IMR-90 (cell line): ENCODE results near the gene GPAT3. TPM values are rescaled to one million over a fixed set of nuclear protein-coding genes. Genes with fewer than 3 reads are reported as not detected.

Experiments
- ATAC-seq: fragments of 200-7000 bp; cut with Tn5 transposase; 2 replicates; pipeline ENCODE4 v1.9.1; 2020; ENCODE audit warnings: low read depth, mild to moderate bottlenecking, moderate library complexity
- BruUV-seq: library from RNA; stranded (reverse); fragments of 400-500 nt; replicated peaks from 2 replicates; lab custom pipeline; 2021; lab: Mats Ljungman, UMichigan
- CTCF ChIA-PET: fragments of 300-600 bp; formaldehyde crosslinking; extraction: SDS; loops from one replicate; lab custom pipeline; 2021; ENCODE audit warnings: antibody characterized with exemption; lab: Yijun Ruan, JAX
- POLR2A ChIA-PET: fragments of 300-600 bp; sonication (Branson Sonifier 250); formaldehyde crosslinking; loops from one replicate; lab custom pipeline; 2022; ENCODE audit warnings: antibody characterized with exemption; ENCODE audit not compliant: unreplicated experiment; lab: Charles Lee
- DNase-seq: peaks from one replicate; pipeline ENCODE4 v3.0.0; 2013
- H2AFZ ChIP-seq: replicated peaks from 2 replicates; pipeline ENCODE3; 2013; ENCODE audit warnings: low read length, mild to moderate bottlenecking; ENCODE audit not compliant: poor library complexity
- H2AK5ac ChIP-seq: 2 replicates; pipeline ENCODE4 v1.6.1; 2013; ENCODE audit warnings: low read depth, low read length, inconsistent platforms
- H2AK9ac ChIP-seq: replicated peaks from 2 replicates; pipeline ENCODE3; 2013; ENCODE audit warnings: mild to moderate bottlenecking, low read depth, low read length, moderate library complexity; ENCODE audit not compliant: poor library complexity
- H2BK120ac ChIP-seq: 2 replicates; pipeline ENCODE4 v1.6.1; 2013; ENCODE audit warnings: low read depth, low read length, inconsistent platforms
- H2BK15ac ChIP-seq: 3 replicates; pipeline ENCODE4 v1.6.1; 2013; ENCODE audit warnings: low read depth, low read length, inconsistent platforms
- H2BK20ac ChIP-seq: 2 replicates; pipeline ENCODE4 v1.6.1; 2013; ENCODE audit warnings: low read depth, mild to moderate bottlenecking, inconsistent platforms, low read length, moderate library complexity
- H2BK5ac ChIP-seq: 2 replicates; pipeline ENCODE4 v1.6.1; 2013; ENCODE audit warnings: mild to moderate bottlenecking, low read depth, low read length, inconsistent platforms; ENCODE audit not compliant: poor library complexity, severe bottlenecking
- H3K14ac ChIP-seq: replicated peaks from 2 replicates; pipeline ENCODE4 v1.6.1; 2013; ENCODE audit warnings: low read depth, low read length, inconsistent platforms
- H3K18ac ChIP-seq: 2 replicates; pipeline ENCODE4 v1.6.1; 2013; ENCODE audit warnings: low read depth, low read length, control low read depth
- H3K23ac ChIP-seq: 2 replicates; pipeline ENCODE4 v1.6.1; 2013; ENCODE audit warnings: low read depth, low read length, inconsistent platforms
- H3K27ac ChIP-seq: 2 replicates; pipeline ENCODE4 v1.5.1; 2013; ENCODE audit warnings: mild to moderate bottlenecking, control low read depth, low read length; ENCODE audit not compliant: insufficient read depth
- H3K27me3 ChIP-seq: 2 replicates; pipeline ENCODE4 v1.6.1; 2013; ENCODE audit warnings: low read length; ENCODE audit not compliant: control insufficient read depth, insufficient read depth
- H3K36me3 ChIP-seq: 2 replicates; pipeline ENCODE4 v1.6.1; 2013; ENCODE audit warnings: low read length, mixed read lengths; ENCODE audit not compliant: control insufficient read depth, insufficient read depth
- H3K4ac ChIP-seq: 2 replicates; pipeline ENCODE4 v1.6.1; 2013; ENCODE audit warnings: low read depth, low read length, inconsistent platforms
- H3K4me1 ChIP-seq: 2 replicates; pipeline ENCODE4 v1.6.1; 2013; ENCODE audit warnings: low read length, mixed read lengths; ENCODE audit not compliant: control insufficient read depth, insufficient read depth
- H3K4me2 ChIP-seq: 2 replicates; pipeline ENCODE4 v1.6.1; 2013; ENCODE audit warnings: low read depth, mild to moderate bottlenecking, control low read depth, low read length, moderate library complexity
- H3K4me3 ChIP-seq: 2 replicates; pipeline ENCODE4 v1.5.1; 2013; ENCODE audit warnings: low read depth, mild to moderate bottlenecking, control low read depth, low read length, moderate library complexity; ENCODE audit not compliant: insufficient read depth
- H3K56ac ChIP-seq: 2 replicates; pipeline ENCODE4 v1.6.1; 2013; ENCODE audit warnings: low read length, inconsistent platforms; ENCODE audit not compliant: insufficient read depth; ENCODE audit errors: extremely low read depth
- H3K79me1 ChIP-seq, 2 experiments: 2 replicates each; pipeline ENCODE4 v1.6.1; 2013; ENCODE audit warnings: low read length in 2 of 2, inconsistent platforms in 1 of 2, low read depth in 1 of 2
- H3K9ac ChIP-seq: 2 replicates; pipeline ENCODE4 v1.6.1; 2013; ENCODE audit warnings: low read depth, low read length, control low read depth
- H3K9me1 ChIP-seq: 2 replicates; pipeline ENCODE4 v1.6.1; 2013; ENCODE audit warnings: low read length, inconsistent platforms; ENCODE audit not compliant: insufficient read depth
- H3K9me3 ChIP-seq: 2 replicates; pipeline ENCODE4 v1.6.1; 2013; ENCODE audit warnings: low read length; ENCODE audit not compliant: control insufficient read depth, insufficient read depth
- H4K20me1 ChIP-seq: 2 replicates; pipeline ENCODE4 v1.6.1; 2013; ENCODE audit warnings: low read length, inconsistent platforms; ENCODE audit not compliant: insufficient read depth
- H4K5ac ChIP-seq: 2 replicates; pipeline ENCODE4 v1.6.1; 2013; ENCODE audit warnings: mild to moderate bottlenecking, low read depth, low read length, control low read depth
- H4K8ac ChIP-seq, 2 experiments: 2 replicates each; pipeline ENCODE4 v1.6.1; 2013; ENCODE audit warnings: low read depth in 2 of 2, low read length in 2 of 2, control low read depth in 1 of 2, inconsistent platforms in 1 of 2
- H4K91ac ChIP-seq: 2 replicates; pipeline ENCODE4 v1.6.1; 2013; ENCODE audit warnings: low read depth, low read length, inconsistent platforms; ENCODE audit not compliant: insufficient read depth
- BHLHE40 ChIP-seq: fragments of 150-350 bp; IDR thresholded peaks from 2 replicates; pipeline ENCODE4 v1.6.1; 2016; ENCODE audit warnings: mild to moderate bottlenecking, low read depth, low read length
- CEBPB ChIP-seq: IDR thresholded peaks from 2 replicates; pipeline ENCODE4 v1.6.1; 2012; ENCODE audit warnings: low read depth, low read length, improper control_type of control experiment
- CHD1 ChIP-seq: IDR thresholded peaks from 2 replicates; pipeline ENCODE4 v1.6.1; 2012; ENCODE audit warnings: low read depth, low read length, improper control_type of control experiment
- CTCF ChIP-seq: conservative IDR thresholded peaks from 2 replicates; pipeline ENCODE4 v1.5.1; 2012; ENCODE audit warnings: mild to moderate bottlenecking, low read depth, low read length, improper control_type of control experiment
- ELK1 ChIP-seq: fragments of 150-350 bp; IDR thresholded peaks from 2 replicates; pipeline ENCODE4 v1.6.1; 2016; ENCODE audit warnings: low read depth, mild to moderate bottlenecking, low read length, moderate library complexity, borderline replicate concordance
- FOS ChIP-seq: fragments of 150-350 bp; IDR thresholded peaks from 2 replicates; pipeline ENCODE4 v1.6.1; 2016; ENCODE audit warnings: low read depth, low read length
- MAFK ChIP-seq: IDR thresholded peaks from 2 replicates; pipeline ENCODE4 v1.6.1; 2012; ENCODE audit warnings: low read depth, low read length, improper control_type of control experiment
- MXI1 ChIP-seq: IDR thresholded peaks from 2 replicates; pipeline ENCODE4 v1.6.1; 2012; ENCODE audit warnings: low read depth, mild to moderate bottlenecking, low read length, moderate library complexity, borderline replicate concordance
- POLR2A ChIP-seq: IDR thresholded peaks from 2 replicates; pipeline ENCODE4 v1.6.1; 2012; ENCODE audit warnings: mild to moderate bottlenecking, low read depth, low read length
- RAD21 ChIP-seq: IDR thresholded peaks from 2 replicates; pipeline ENCODE4 v1.6.1; 2012; ENCODE audit warnings: low read length, improper control_type of control experiment
- RCOR1 ChIP-seq: IDR thresholded peaks from 2 replicates; pipeline ENCODE4 v1.6.1; 2012; ENCODE audit warnings: mild to moderate bottlenecking, low read length, improper control_type of control experiment; ENCODE audit not compliant: insufficient replicate concordance
- RFX5 ChIP-seq: IDR thresholded peaks from 2 replicates; pipeline ENCODE4 v1.8.0; 2012; ENCODE audit warnings: low read depth, mild to moderate bottlenecking, low read length, moderate library complexity
- USF2 ChIP-seq: fragments of 150-350 bp; IDR thresholded peaks from 2 replicates; pipeline ENCODE4 v1.6.1; 2017; ENCODE audit warnings: mild to moderate bottlenecking, antibody characterized with exemption, low read length, low read depth
- WGBS, 2 experiments: methylation state at CpG; one replicate each; pipeline versions ENCODE4 v1.1.5 to v1.1.7; 2013; ENCODE audit warnings: missing lambda C conversion rate in 2 of 2; ENCODE audit not compliant: insufficient read length in 1 of 2; ENCODE audit errors: extremely low coverage in 2 of 2; 5-methylcytosine and 5-hydroxymethylcytosine counted together
- dilution Hi-C: fragments of 300-500 bp; cut with HindIII; formaldehyde crosslinking; loops from one replicate; pipeline ENCODE4 v1.14.3; 2018; ENCODE audit warnings: low sequenced_read_pairs; ENCODE audit not compliant: unreplicated experiment
- in situ Hi-C: fragments of 300-500 bp; cut with MboI; formaldehyde crosslinking; loops from 3 replicates; pipeline ENCODE4 v1.14.3; 2019; ENCODE audit warnings: low sequenced_read_pairs, inconsistent platforms, mixed read lengths
- intact Hi-C: fragments of 100-400 bp; cut with micrococcal nuclease; formaldehyde crosslinking; loops from 2 replicates; pipeline ENCODE4 v1.10.0; 2022
- polyA plus RNA-seq, 3 experiments: library from polyadenylated mRNA; depleted of rRNA; stranded (reverse); fragments of >200 nt; gene quantifications; 2 replicates each; pipeline ENCODE4 v1.2.3, GENCODE V29; 2012; ENCODE audit warnings: low replicate concordance in 1 of 3
- total RNA-seq: library from RNA; depleted of rRNA; stranded (reverse); fragments of >200 nt; gene quantifications from 2 replicates; pipeline ENCODE4 v1.2.3, GENCODE V29; 2012

The GPAT3 gene
- total and polyA plus RNA-seq, 2 of the 4 experiments (the other 2 are of a cell fraction) = 1.3 to 2.9 TPM

- dilution Hi-C loops (no loop called here), in situ Hi-C loops (no loop called here), intact Hi-C loops (no loop called here)
- no peak overlapping the region for H3K4me3 ChIP-seq
- H2BK15ac ChIP-seq = no peak overlapping the region
- no TSS peak for BruUV-seq
- no peak overlapping the region for H2AK9ac ChIP-seq
- no peak for ATAC-seq
- no peak overlapping the region for H3K4me2 ChIP-seq
- H4K5ac ChIP-seq = no peak overlapping the region
- ChIA-PET CTCF (interaction anchor here (0.7 kb wide), 1 partner anchor 12 kb away, joined by 3 read pairs; no protein-coding TSS in a partner anchor), POLR2A (no interaction called here)
- no peak overlapping the region for H4K8ac ChIP-seq
- no peak overlapping the region for H3K4ac ChIP-seq
- no peak for DNase-seq
- H3K27me3 ChIP-seq = no peaks in the 10 kb centered on the region
- no peaks in the 10 kb centered on the region for H3K9me3 ChIP-seq
- H3K23ac ChIP-seq = no peak overlapping the region
- H2AFZ ChIP-seq = no peak overlapping the region
- no peaks in the 10 kb centered on the region for H4K20me1 ChIP-seq
- no peak overlapping the region for H3K27ac ChIP-seq
- no peak overlapping the region for H4K91ac ChIP-seq
- no peak overlapping the region for H3K18ac ChIP-seq
- H3K14ac ChIP-seq = no peak overlapping the region
- no peak overlapping the region for H2AK5ac ChIP-seq
- H3K56ac ChIP-seq = no peak overlapping the region
- H3K36me3 ChIP-seq = no peaks in the 10 kb centered on the region
- H2BK5ac ChIP-seq = no peak overlapping the region
- WGBS, 2 experiments = no CpG with 5 or more reads among the region's 3 CpGs
- no peak for TF ChIP-seq ELK1
- TF ChIP-seq CEBPB = no peak
- TF ChIP-seq CHD1 = no peak
- TF ChIP-seq CTCF = no peak
- TF ChIP-seq RFX5 = no peak
- no peak for TF ChIP-seq MXI1
- no peak for TF ChIP-seq MAFK
- TF ChIP-seq POLR2A = no peak
- no peak for TF ChIP-seq RCOR1
- no peak for TF ChIP-seq USF2
- TF ChIP-seq RAD21 = no peak
- no peak for TF ChIP-seq FOS
- TF ChIP-seq BHLHE40 = no peak
- H2BK120ac ChIP-seq = no peak overlapping the region
- H3K4me1 ChIP-seq = peaks cover 11% of the 10 kb centered on the region
- no peak overlapping the region for H3K9ac ChIP-seq
- H3K79me1 ChIP-seq = peaks cover 3 to 5% of the 10 kb centered on the region in 2 experiments; a peak in 2 of 4 replicates
- no peak overlapping the region for H2BK20ac ChIP-seq
- H3K9me1 ChIP-seq = no peaks in the 10 kb centered on the region; the same call in 1 of the 2 replicates
Measured at GRCh38 chr4:83556006-83556707, 20.2 kb downstream of the GPAT3 start.
